Testis (tissue), 3 donors: ENCODE measurements around the gene TBCC. TPM values are rescaled to one million over a fixed set of nuclear protein-coding genes. Genes with fewer than 3 reads are reported as not detected.

ENCODE experiments used
- DNase-seq: peaks from one replicate; pipeline ENCODE4 v3.0.0-alpha.2; 2019
- H3K27ac ChIP-seq, 2 donors: fragments of 200-600 bp; sonication (generic); one replicate each; pipeline ENCODE4 v1.5.1; 2019
- H3K27me3 ChIP-seq: fragments of 200-600 bp; sonication (generic); one replicate; pipeline ENCODE4 v1.5.1; 2019
- H3K36me3 ChIP-seq: fragments of 200-600 bp; sonication (generic); one replicate; pipeline ENCODE4 v1.5.1; 2017; ENCODE audit warnings: low read depth; ENCODE audit errors: missing control alignments
- H3K4me1 ChIP-seq: fragments of 200-600 bp; sonication (generic); one replicate; pipeline ENCODE4 v1.5.1; 2019
- H3K4me3 ChIP-seq, 2 donors: fragments of 200-600 bp; sonication (generic); one replicate each; pipeline ENCODE4 v1.5.1; 2017 to 2019
- H3K9me3 ChIP-seq: fragments of 200-600 bp; sonication (generic); one replicate; pipeline ENCODE4 v1.5.1; 2017
- CTCF ChIP-seq, 3 experiments: fragments of 450-650 bp in 2 of 3; fragments of 200-600 bp in 1 of 3; sonication (generic) in 1 of 3; IDR thresholded peaks; one replicate each; pipeline ENCODE4 v1.5.1; 2016 to 2019; ENCODE audit warnings: antibody characterized with exemption in 3 of 3, mild to moderate bottlenecking in 2 of 3, moderate library complexity in 1 of 3
- POLR2A ChIP-seq: fragments of 450-650 bp; IDR thresholded peaks from one replicate; pipeline ENCODE4 v1.6.1; 2017; ENCODE audit warnings: antibody characterized with exemption, mild to moderate bottlenecking, moderate library complexity
- WGBS, 2 donors: methylation state at CpG; one replicate each; pipeline ENCODE4 v1.1.5; 2018; 5-methylcytosine and 5-hydroxymethylcytosine counted together
- intact Hi-C: fragments of 100-400 bp; cut with DNase I; formaldehyde crosslinking; loops from one replicate; pipeline ENCODE4 v1.15.1; 2023; ENCODE audit warnings: low total_unique reads
- polyA plus RNA-seq: library from polyadenylated mRNA; stranded (reverse); fragments of 350-450 nt; fragmentation: Illumina TruSeq; extraction: RNeasy Lipid Tissue Mini Kit (QIAGEN cat#74804); gene quantifications from one replicate; pipeline ENCODE4 v1.2.3, GENCODE V29; 2014; ENCODE audit warnings: low read depth, low replicate concordance; ENCODE audit not compliant: insufficient read depth
- total RNA-seq, 2 donors: library from RNA; depleted of rRNA; stranded (reverse); fragments of >200 nt; gene quantifications; one replicate each; pipeline ENCODE4 v1.2.3, GENCODE V29; 2016

Gene TBCC
- total and polyA plus RNA-seq, 3 donors from 2014 or later, result 35.0 to 52.1 (median 40.2) TPM

GRCh38 chr6:42774201-42774600 is 28.3 kb upstream of the TBCC start:
- Histone ChIP-seq H3K4me3 (no peak overlapping the region), H3K9me3 (no peaks in the 10 kb centered on the region), H3K36me3 (no peaks in the 10 kb centered on the region), H3K4me1 (peaks cover 23% of the 10 kb centered on the region), H3K27ac (peak overlapping the region in 1 of 2 donors; percentile 22), H3K27me3 (no peaks in the 10 kb centered on the region)
- no peak for DNase-seq
- no peak for TF ChIP-seq POLR2A
- no peak for TF ChIP-seq CTCF (IDR thresholded peaks at IDR 0.05)
- intact Hi-C loops, result no loop called here
- 66 to 88% methylated on average over 4 of the region's 4 CpGs for WGBS, 2 donors

GRCh38 chr6:42771741-42772100 is 25.8 kb upstream of the TBCC start:
- H3K27ac ChIP-seq, result no peak overlapping the region
- H3K4me3 ChIP-seq, result peak overlapping the region in 1 of 2 donors; percentile 22

GRCh38 chr6:42769836-42770235 is 23.9 kb upstream of the TBCC start:
- Histone ChIP-seq H3K27ac (no peak overlapping the region), H3K36me3 (no peaks in the 10 kb centered on the region), H3K9me3 (no peaks in the 10 kb centered on the region), H3K4me1 (peaks cover 26% of the 10 kb centered on the region), H3K27me3 (no peaks in the 10 kb centered on the region), H3K4me3 (no peak overlapping the region)
- WGBS, 2 donors, result 95 to 96% methylated on average over 2 of the region's 2 CpGs
- DNase-seq, result no peak
- TF ChIP-seq POLR2A (no peak), CTCF (IDR thresholded peaks at IDR 0.05) (no peak)
- intact Hi-C loops, result no loop called here

More at GRCh38 chr6:42771741-42772100, 25.8 kb upstream of the TBCC start:
- no peaks in the 10 kb centered on the region for H3K9me3 ChIP-seq
- 40 to 56% methylated on average over 3 of the region's 3 CpGs for WGBS, 2 donors
- H3K4me1 ChIP-seq, result peaks cover 26% of the 10 kb centered on the region
- no peaks in the 10 kb centered on the region for H3K36me3 ChIP-seq
- H3K27me3 ChIP-seq, result no peaks in the 10 kb centered on the region
- TF ChIP-seq CTCF (IDR thresholded peaks at IDR 0.05) (no peak), POLR2A (no peak)
- intact Hi-C loops, result no loop called here
- no peak for DNase-seq

- Histone ChIP-seq H3K36me3 (no peaks in the 10 kb centered on the region), H3K9me3 (no peaks in the 10 kb centered on the region), H3K27ac (no peak overlapping the region), H3K4me3 (no peak overlapping the region), H3K4me1 (peaks cover 22% of the 10 kb centered on the region), H3K27me3 (no peaks in the 10 kb centered on the region)
- TF ChIP-seq CTCF (IDR thresholded peaks at IDR 0.05), result no peak
- TF ChIP-seq POLR2A, result no peak
- DNase-seq, result no peak
- intact Hi-C loops, result no loop called here
- 98 to 99% methylated on average over 4 of the region's 4 CpGs for WGBS, 2 donors
These were observed 23.1 kb upstream of the TBCC start for GRCh38 chr6:42769051-42769450.

GRCh38 chr6:42766163-42766670 is 20.3 kb upstream of the TBCC start:
- Histone ChIP-seq H3K4me3 (no peak overlapping the region), H3K4me1 (peaks cover 9% of the 10 kb centered on the region), H3K36me3 (no peaks in the 10 kb centered on the region), H3K27ac (no peak overlapping the region), H3K9me3 (no peaks in the 10 kb centered on the region), H3K27me3 (no peaks in the 10 kb centered on the region)
- WGBS, 2 donors, result 97 to 98% methylated on average over 5 of the region's 5 CpGs
- intact Hi-C loops, result no loop called here
- DNase-seq, result no peak
- TF ChIP-seq CTCF (IDR thresholded peaks at IDR 0.05) (no peak), POLR2A (no peak)
